Left renal pelvis (tissue), 4 donors: Measurements from ENCODE around the gene SEC14L6. TPM values are rescaled to one million over a fixed set of nuclear protein-coding genes. Genes with fewer than 3 reads are reported as not detected.
"Not testable (repeated sequence)": the region's sequence is repeated elsewhere in the genome, so short reads cannot be mapped to it uniquely, and the experiment has no call there.

Experiments used
- DNase-seq, 4 donors: peaks; one replicate each; pipeline ENCODE4 v3.0.0-alpha.2; 2013; ENCODE audit warnings: low read depth in 4 of 4, low spot score in 3 of 4
- polyA plus RNA-seq, 4 donors: library from polyadenylated mRNA; unstranded; fragments of 120-200 nt; gene quantifications; one replicate each; pipeline ENCODE4 v1.2.1, GENCODE V29; 2013; ENCODE audit not compliant: insufficient read length in 4 of 4

Gene SEC14L6
- 10 to 100 TPM in 1 of 4 donors, 1 to 10 TPM in 3; 4.2 to 10.0 (median 6.3) TPM for polyA plus RNA-seq

DNA sequence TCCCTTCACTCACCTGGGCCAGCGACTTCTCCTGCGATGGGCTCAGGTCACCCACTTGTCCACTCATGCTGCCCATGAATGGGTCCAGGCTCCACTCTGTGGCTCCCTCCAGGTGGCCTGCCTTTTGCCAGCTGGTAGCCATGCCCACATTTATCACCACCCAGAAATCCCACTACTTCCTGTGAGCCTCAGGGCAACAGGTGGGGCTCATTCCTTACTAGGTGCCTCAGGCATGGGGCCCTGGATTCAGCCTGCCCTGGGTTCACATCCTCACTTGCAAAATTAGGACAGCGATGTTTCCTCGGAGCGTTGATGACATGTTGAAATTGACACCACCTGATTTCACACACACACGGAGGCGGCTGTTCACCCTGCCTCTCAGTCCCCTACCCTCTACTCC, at the start of gene SEC14L6:
TSS of gene SEC14L6 (minus strand) at position 126 of the 400 bp plus-strand sequence. CDS start at position 67, 59 bp downstream.
- DNase-seq, result no peak

GRCh38 chr22:30596199-30596598, 49.7 kb upstream of the SEC14L6 start:
- no peak for DNase-seq

GRCh38 chr22:30592360-30592713, 45.8 kb upstream of the SEC14L6 start:
- DNase-seq, result not testable (repeated sequence)

GRCh38 chr22:30591588-30592359, 45.2 kb upstream of the SEC14L6 start, which contains the start of gene PES1:
PES1 (minus strand) TSS chr22:30591910; CDS start chr22:30591833, 77 bp downstream.
- DNase-seq, result peak; percentile 96 to 98 (median 98)

DNA sequence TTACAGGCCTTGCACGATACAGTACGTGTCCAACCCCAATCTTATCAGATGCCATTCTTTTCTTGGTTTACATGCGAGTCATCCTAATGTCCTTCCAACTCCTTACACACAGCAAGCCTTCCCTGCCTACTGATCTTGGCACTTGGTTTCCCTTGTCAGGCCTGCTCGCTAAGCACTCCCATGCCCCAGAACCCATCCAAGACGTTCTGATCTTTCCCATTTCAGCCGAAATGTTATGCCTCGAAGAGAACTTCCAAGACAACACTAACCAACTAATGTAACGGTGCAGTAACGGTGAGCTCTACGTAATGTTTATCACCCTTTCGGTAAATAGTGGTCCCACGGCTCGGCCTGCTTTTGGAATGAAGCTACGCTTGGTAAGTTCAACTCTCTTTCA, 44.6 kb upstream of the SEC14L6 start:
- DNase-seq, result no peak

DNA sequence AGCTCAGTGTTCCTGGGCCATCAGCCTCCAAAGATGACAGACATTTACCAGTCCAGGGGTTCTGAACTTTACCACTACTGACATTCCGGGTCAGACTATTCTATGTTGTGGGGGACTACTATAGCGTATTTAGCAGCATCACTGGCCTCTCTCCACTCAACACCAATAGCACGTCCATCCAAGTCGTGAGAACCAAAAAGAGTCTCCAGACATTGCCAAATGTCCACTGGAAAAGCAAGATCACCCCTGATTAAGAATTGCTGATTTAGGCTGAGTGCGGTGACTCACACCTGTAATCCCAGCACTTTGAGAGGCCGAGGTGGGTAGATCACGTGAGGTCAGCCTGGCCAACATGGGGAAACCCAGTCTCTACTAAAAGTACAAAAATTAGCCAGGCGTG, 39.9 kb upstream of the SEC14L6 start:
- DNase-seq, result no peak

GRCh38 chr22:30584441-30584840, 37.9 kb upstream of the SEC14L6 start:
- no peak for DNase-seq

- no peak for DNase-seq
Observed at GRCh38 chr22:30582788-30583545, 36.4 kb upstream of the SEC14L6 start.

DNA sequence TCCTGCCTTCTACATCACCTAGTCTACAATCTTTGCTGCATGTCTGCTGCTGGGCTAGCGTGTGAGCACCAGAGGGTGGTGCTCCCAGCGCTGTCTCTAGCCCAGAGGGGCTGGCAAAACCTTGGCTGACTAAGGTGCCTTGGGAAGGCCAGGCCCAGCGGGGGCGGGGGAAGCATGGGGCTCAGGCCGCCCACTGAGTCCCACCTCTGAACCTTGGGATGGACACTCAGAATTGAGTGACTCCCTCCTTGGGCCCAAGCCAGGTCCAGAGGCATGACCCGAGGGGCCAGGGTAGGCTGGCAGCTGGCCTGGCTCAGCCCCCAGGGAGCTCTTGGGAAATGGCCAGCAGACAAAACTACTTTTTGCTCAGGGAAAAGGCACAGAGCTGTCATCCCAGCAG, 35.5 kb upstream of the SEC14L6 start:
- DNase-seq, result no peak

DNA sequence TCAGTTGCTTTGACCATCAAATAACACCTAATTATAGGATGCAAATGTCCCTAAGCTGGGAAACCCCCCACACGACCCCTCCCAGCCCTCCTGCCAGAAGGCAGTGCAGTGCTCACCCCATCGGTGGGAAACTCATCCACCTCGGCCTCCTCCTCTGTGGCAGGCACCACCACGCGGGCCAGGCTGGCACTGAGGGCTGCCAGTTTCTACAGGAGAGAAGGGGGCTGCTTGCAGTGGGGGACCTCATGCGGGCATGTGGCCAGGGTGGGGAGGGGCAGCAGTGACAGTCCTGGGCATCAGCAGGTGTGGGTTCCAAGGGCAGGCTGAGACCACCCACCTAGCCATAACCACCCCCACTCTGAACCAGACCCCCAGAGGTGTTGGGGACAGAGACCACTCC, 34.4 kb upstream of the SEC14L6 start:
- no peak for DNase-seq

- DNase-seq, result no peak
Observed at GRCh38 chr22:30578481-30578880, 31.9 kb upstream of the SEC14L6 start.

- no peak for DNase-seq
Observed at GRCh38 chr22:30575859-30576258, 29.3 kb upstream of the SEC14L6 start.

DNA sequence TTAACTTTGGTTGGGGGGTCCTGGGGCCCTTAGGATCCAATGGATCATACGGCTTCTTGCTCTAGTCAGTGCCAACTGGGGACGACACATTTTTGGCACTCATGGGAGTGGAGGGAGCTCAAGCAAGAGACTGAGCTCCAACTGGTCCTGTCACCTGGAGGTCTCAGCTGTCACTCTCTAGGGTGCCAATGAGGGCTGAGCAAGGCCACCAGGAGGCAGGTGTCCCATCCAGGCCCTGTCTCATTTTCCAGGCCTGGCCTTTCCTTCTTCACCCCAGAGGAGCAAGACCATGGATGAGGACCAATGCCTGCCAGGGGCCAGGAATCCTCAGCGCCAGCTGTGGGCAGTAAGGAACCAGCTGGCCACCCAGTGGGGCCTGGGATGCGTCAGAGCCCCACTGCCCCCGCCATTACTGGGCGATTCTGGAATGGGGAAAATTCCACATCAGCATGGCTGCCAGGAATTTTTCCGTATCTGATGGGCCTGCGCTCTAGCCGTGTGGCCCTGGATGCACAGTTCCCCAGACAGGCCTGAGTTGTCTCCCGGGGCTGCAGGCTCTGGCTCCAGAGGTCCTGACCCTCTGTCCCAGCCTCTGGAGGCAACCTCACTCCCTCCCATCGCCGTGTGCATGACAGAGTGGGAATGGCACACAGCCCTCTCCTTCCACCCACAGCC, 28.6 kb upstream of the SEC14L6 start:
- DNase-seq, result no peak

GRCh38 chr22:30574095-30574981, 27.8 kb upstream of the SEC14L6 start, which contains the start of gene GAL3ST1:
GAL3ST1 (minus strand) TSS chr22:30574665; CDS start chr22:30557392, 17,273 bp downstream.
- DNase-seq, result peak in 1 of 4 donors; percentile 39

- no peak for DNase-seq
Observed at GRCh38 chr22:30573594-30574094, 27.1 kb upstream of the SEC14L6 start.

GRCh38 chr22:30572840-30573593, 26.5 kb upstream of the SEC14L6 start:
- no peak for DNase-seq

- no peak for DNase-seq
Observed at GRCh38 chr22:30572210-30572609, 25.7 kb upstream of the SEC14L6 start.

DNA sequence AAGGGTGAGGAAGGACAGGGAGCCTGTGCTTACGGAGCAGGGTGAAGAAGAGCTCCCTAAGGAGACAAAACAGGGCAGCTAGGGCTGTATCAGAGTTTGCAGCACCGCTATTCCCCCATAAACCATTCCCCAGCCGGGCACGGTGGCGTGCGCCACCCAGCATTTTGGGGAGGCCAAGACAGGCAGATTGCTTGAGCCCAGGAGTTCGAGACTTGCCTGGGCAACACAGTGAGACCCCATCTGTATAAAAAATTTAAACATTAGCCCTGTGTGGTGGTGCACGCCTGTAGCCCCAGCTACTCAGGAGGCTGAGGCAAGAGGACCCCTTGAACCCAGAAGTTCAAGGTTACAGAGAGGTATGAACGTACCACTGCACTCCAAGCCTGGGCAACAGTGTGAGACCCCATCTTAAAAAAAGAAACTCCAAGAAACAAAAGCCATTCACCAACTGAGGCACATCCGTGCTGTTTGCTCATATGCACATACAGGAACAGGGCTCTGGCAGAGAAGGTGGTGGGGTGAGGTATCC, 23.2 kb upstream of the SEC14L6 start:
- no peak for DNase-seq
